HG03378 (cell line): ENCODE data around the gene FCF1.

Source experiments
- ATAC-seq: cut with Tn5 transposase; IDR thresholded peaks from one replicate; pipeline ENCODE4 v1.9.1; 2021; ENCODE audit warnings: mild to moderate bottlenecking, moderate library complexity; ENCODE audit not compliant: unreplicated experiment

FCF1 gene

GRCh38 chr14:74763803-74764531 is 51.0 kb downstream of the FCF1 start:
- ATAC-seq, result no peak

DNA sequence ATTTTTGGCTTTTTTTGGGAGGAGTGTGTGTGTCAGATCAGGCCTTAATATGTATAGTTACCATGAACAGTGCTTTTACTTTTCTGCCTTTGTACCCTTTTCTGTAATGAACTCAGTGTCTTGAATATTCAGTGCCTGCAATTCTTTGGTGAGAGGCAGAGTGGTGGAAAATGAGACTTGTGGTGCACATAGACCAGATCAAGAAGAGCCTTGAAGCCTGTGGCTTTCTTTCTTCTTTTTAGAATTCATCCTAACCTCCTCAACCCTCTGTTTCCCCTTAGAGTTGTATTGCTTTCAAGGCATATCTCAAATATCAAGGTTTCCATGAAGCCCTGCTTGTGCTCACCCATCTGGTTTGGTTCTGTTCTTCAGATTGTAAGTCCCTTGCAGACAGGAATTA is 52.8 kb downstream of the FCF1 start:
- no peak for ATAC-seq

- ATAC-seq, result no peak
Measured at GRCh38 chr14:74771399-74771798, 58.5 kb downstream of the FCF1 start.

- no peak for ATAC-seq
Measured at GRCh38 chr14:74784634-74785033, 71.7 kb downstream of the FCF1 start.

DNA sequence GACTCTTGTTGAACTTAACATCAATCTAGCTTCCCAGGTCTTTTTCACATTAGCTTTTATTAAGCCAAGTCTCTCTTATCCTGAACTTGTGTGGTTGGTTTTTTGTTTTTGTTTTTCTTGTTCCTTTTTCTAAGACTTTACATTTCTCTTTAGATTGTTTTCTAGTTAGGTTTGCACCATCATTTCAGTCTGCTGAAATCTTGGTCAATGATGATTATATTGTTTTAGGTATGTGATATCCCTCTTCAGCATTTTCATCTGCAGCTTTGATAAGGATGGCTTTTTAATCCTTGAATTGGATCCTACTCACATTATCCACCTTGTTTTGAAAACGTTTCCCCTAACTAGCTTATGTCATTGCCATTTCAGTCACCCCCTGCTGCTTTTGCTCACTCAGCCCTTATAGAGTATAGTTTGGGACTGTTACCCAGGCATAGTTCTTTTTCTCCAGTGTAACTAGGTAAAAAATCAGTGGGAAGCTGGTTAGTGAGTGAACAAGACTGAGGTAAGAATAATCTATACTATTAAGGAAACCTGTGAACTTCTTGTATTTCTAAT is 72.2 kb downstream of the FCF1 start:
- ATAC-seq, result no peak

DNA sequence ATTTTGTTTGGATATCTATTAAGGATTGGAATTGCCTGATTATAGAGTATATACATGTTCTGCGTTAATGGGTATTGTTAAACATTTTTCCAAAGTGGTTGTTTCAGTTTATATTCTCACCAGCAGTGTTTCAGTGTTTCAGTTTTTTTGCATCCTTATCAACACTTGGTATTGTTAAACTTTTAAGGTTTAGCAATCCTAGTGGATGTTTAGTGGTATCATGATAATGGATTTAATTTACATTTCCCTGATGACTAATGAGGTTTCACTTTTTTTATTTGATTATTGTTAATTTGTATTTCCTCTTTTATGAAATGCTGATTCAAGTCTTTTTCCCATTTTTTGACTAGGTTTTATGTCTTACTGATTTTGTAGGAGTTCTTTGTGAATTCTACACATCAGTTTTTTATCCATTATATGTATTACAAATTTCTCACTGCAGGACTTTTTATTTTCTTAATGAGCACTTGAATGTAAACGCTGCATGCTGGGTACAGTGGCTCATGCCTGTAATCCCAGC is 73.9 kb downstream of the FCF1 start:
- ATAC-seq, result no peak
